Measurements from ENCODE around the gene BRME1.
A peak's percentile ranks its signal among the peaks of the same experiment; 100 is the strongest.

BRME1 gene

DNA sequence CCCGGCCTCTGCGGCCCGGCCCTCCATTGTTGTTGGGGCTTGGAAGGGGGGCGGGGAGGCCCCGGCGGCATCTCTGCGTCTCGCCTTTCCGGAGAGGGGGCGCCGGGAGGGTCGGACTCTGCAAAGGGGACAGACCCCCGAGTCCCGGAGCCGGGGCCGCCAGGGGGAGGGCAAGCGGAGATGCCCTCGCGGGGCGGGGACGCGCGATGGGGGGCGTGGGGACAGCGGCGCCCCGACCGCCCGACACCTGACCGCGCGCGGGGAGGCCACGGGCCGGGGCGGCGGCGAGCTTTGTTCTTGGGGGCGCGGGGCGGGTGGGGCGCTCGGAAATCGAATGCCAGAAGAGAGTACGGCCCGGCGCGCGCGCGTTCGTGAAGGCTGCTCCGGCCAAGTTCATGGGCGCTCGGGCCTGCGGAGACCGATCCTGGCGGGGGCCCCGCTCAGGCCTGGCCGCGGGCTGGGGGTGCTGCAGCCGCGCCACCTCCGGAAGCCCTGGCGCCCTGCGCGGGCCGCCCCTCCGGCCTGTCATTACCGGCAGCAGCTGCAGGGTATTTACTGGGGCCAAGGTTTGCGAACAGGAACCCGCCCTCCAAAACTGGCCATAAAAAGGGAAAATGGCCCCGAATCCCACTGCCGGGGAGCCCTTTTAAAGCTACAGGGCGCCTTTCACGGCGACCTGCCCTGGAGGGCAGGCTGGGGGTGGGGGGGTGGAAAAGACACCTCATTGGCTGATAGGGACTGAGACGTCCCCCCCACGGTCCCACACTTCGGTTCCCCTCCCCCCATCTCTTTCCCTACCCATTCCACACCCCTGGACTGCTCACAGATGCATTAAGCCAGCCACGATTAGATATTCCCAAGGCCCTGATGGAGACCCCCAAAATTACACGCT lies 40.1 kb downstream of the BRME1 start (continued):
- TF ChIP-seq ZNF341 (tag by site-specific recombination; IDR thresholded peaks at IDR 0.05; ENCODE audit: low read depth) (0 out of 2 replicates have a peak, but pooled peaks have one; percentile 26), SP3 (tag by site-specific recombination; IDR thresholded peaks at IDR 0.05) (peak; percentile 37; the same call in 1 of the 2 replicates), GLIS1 (tag by site-specific recombination; IDR thresholded peaks at IDR 0.05) (peak; percentile 76), ZBTB20 (tag by site-specific recombination; IDR thresholded peaks at IDR 0.05) (peak; percentile 10; the same call in 1 of the 2 replicates), ZNF335 (tag by site-specific recombination; conservative IDR thresholded peaks at IDR 0.05) (peak; percentile 53), KLF10 (tag by site-specific recombination; IDR thresholded peaks at IDR 0.05) (peak; percentile 55; the same call in 1 of the 2 replicates), ZIC2 (tag by site-specific recombination; IDR thresholded peaks at IDR 0.05) (peak; percentile 56), ZNF561 (tag by site-specific recombination; IDR thresholded peaks at IDR 0.05; ENCODE audit: borderline replicate concordance) (peak; percentile 54; the same call in 1 of the 2 replicates), ZSCAN30 (tag by site-specific recombination; IDR thresholded peaks at IDR 0.05) (0 out of 2 replicates have a peak, but pooled peaks have one; percentile 18), ZNF112 (tag by site-specific recombination; IDR thresholded peaks at IDR 0.05) (no peak), KLF7 (tag by site-specific recombination; IDR thresholded peaks at IDR 0.05; ENCODE audit: borderline replicate concordance) (no peak), ZNF274 (IDR thresholded peaks at IDR 0.05; ENCODE audit: low read length) (no peak), ZNF274 (tag by site-specific recombination; IDR thresholded peaks at IDR 0.05; ENCODE audit: borderline replicate concordance) (no peak), ZXDB (tag by site-specific recombination; IDR thresholded peaks at IDR 0.05) (peak; percentile 85), ZFP3 (tag by site-specific recombination; IDR thresholded peaks at IDR 0.05; ENCODE audit: low read depth) (no peak), ZBTB8A (tag by site-specific recombination; IDR thresholded peaks at IDR 0.05) (peak; percentile 95)
- TF ChIP-seq, protein P1, sequence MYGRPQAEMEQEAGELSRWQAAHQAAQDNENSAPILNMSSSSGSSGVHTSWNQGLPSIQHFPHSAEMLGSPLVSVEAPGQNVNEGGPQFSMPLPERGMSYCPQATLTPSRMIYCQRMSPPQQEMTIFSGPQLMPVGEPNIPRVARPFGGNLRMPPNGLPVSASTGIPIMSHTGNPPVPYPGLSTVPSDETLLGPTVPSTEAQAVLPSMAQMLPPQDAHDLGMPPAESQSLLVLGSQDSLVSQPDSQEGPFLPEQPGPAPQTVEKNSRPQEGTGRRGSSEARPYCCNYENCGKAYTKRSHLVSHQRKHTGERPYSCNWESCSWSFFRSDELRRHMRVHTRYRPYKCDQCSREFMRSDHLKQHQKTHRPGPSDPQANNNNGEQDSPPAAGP (tag by site-specific recombination; IDR thresholded peaks at IDR 0.05) = no peak
- TF ChIP-seq, protein P2, sequence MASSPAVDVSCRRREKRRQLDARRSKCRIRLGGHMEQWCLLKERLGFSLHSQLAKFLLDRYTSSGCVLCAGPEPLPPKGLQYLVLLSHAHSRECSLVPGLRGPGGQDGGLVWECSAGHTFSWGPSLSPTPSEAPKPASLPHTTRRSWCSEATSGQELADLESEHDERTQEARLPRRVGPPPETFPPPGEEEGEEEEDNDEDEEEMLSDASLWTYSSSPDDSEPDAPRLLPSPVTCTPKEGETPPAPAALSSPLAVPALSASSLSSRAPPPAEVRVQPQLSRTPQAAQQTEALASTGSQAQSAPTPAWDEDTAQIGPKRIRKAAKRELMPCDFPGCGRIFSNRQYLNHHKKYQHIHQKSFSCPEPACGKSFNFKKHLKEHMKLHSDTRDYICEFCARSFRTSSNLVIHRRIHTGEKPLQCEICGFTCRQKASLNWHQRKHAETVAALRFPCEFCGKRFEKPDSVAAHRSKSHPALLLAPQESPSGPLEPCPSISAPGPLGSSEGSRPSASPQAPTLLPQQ (tag by site-specific recombination; IDR thresholded peaks at IDR 0.05) = peak; percentile 68; the same call in 1 of the 2 replicates
- TF ChIP-seq, protein P3, sequence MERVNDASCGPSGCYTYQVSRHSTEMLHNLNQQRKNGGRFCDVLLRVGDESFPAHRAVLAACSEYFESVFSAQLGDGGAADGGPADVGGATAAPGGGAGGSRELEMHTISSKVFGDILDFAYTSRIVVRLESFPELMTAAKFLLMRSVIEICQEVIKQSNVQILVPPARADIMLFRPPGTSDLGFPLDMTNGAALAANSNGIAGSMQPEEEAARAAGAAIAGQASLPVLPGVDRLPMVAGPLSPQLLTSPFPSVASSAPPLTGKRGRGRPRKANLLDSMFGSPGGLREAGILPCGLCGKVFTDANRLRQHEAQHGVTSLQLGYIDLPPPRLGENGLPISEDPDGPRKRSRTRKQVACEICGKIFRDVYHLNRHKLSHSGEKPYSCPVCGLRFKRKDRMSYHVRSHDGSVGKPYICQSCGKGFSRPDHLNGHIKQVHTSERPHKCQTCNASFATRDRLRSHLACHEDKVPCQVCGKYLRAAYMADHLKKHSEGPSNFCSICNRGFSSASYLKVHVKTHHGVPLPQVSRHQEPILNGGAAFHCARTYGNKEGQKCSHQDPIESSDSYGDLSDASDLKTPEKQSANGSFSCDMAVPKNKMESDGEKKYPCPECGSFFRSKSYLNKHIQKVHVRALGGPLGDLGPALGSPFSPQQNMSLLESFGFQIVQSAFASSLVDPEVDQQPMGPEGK (tag by site-specific recombination; IDR thresholded peaks at IDR 0.05) = peak; percentile 72
- TF ChIP-seq, protein P4, sequence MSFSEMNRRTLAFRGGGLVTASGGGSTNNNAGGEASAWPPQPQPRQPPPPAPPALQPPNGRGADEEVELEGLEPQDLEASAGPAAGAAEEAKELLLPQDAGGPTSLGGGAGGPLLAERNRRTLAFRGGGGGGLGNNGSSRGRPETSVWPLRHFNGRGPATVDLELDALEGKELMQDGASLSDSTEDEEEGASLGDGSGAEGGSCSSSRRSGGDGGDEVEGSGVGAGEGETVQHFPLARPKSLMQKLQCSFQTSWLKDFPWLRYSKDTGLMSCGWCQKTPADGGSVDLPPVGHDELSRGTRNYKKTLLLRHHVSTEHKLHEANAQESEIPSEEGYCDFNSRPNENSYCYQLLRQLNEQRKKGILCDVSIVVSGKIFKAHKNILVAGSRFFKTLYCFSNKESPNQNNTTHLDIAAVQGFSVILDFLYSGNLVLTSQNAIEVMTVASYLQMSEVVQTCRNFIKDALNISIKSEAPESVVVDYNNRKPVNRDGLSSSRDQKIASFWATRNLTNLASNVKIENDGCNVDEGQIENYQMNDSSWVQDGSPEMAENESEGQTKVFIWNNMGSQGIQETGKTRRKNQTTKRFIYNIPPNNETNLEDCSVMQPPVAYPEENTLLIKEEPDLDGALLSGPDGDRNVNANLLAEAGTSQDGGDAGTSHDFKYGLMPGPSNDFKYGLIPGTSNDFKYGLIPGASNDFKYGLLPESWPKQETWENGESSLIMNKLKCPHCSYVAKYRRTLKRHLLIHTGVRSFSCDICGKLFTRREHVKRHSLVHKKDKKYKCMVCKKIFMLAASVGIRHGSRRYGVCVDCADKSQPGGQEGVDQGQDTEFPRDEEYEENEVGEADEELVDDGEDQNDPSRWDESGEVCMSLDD (tag by site-specific recombination; IDR thresholded peaks at IDR 0.05) = peak; percentile 57; the same call in 1 of the 2 replicates

All from HEK293 (cell line).